Endodermal cell (in vitro differentiated cells): ENCODE measurements around the gene BBS7. TPM values are rescaled to one million over a fixed set of nuclear protein-coding genes. Genes with fewer than 3 reads are reported as not detected.

Experiments used
- DNase-seq: peaks from one replicate; pipeline ENCODE4 v3.0.0-alpha.2; 2017
- H3K27ac ChIP-seq: 2 replicates; pipeline ENCODE4 v1.5.1; 2013; ENCODE audit warnings: mild to moderate bottlenecking, low read depth, low read length, moderate library complexity
- H3K27me3 ChIP-seq: 2 replicates; pipeline ENCODE4 v1.6.1; 2013; ENCODE audit warnings: mild to moderate bottlenecking, low read length, moderate library complexity; ENCODE audit not compliant: insufficient read depth, control insufficient read depth, poor library complexity, severe bottlenecking
- H3K36me3 ChIP-seq: 2 replicates; pipeline ENCODE4 v1.7.0; 2013; ENCODE audit warnings: mild to moderate bottlenecking, low read length, moderate library complexity; ENCODE audit not compliant: control insufficient read depth, insufficient read depth
- H3K4me1 ChIP-seq: one replicate; pipeline ENCODE4 v1.7.0; 2013; ENCODE audit warnings: low read length; ENCODE audit not compliant: control insufficient read depth, insufficient read depth
- H3K4me3 ChIP-seq: 2 replicates; pipeline ENCODE4 v1.5.1; 2013; ENCODE audit warnings: mild to moderate bottlenecking, low read length, moderate library complexity
- H3K9ac ChIP-seq: 2 replicates; pipeline ENCODE4 v1.6.1; 2013; ENCODE audit warnings: mild to moderate bottlenecking, low read length, moderate library complexity; ENCODE audit not compliant: poor library complexity, severe bottlenecking; ENCODE audit errors: extremely low read depth
- H3K9me3 ChIP-seq: 2 replicates; pipeline ENCODE4 v1.6.1; 2013; ENCODE audit warnings: mild to moderate bottlenecking, low read length, moderate library complexity; ENCODE audit not compliant: control insufficient read depth
- H3K27ac Mint-ChIP-seq: 2 replicates; pipeline ENCODE4 v1.8.0; 2020; ENCODE audit warnings: mixed read lengths
- H3K27me3 Mint-ChIP-seq: 2 replicates; pipeline ENCODE4 v1.8.0; 2021; ENCODE audit warnings: mild to moderate bottlenecking, mixed read lengths; ENCODE audit not compliant: insufficient read depth
- H3K36me3 Mint-ChIP-seq: 2 replicates; pipeline ENCODE4 v1.8.0; 2020; ENCODE audit warnings: low read depth, mixed read lengths
- H3K4me1 Mint-ChIP-seq: 2 replicates; pipeline ENCODE4 v1.8.0; 2020; ENCODE audit warnings: mixed read lengths
- H3K4me3 Mint-ChIP-seq: 2 replicates; pipeline ENCODE4 v1.8.0; 2020; ENCODE audit warnings: mild to moderate bottlenecking, moderate library complexity, mixed read lengths
- H3K9me3 Mint-ChIP-seq: 2 replicates; pipeline ENCODE4 v1.8.0; 2020; ENCODE audit warnings: mild to moderate bottlenecking, mixed read lengths
- CTCF ChIP-seq: fragments of 200-600 bp; sonication (generic); conservative IDR thresholded peaks from 2 replicates; pipeline ENCODE4 v1.5.0; 2021; ENCODE audit warnings: antibody characterized with exemption, mild to moderate bottlenecking
- WGBS, 2 experiments: methylation state at CpG; one replicate each; pipeline versions ENCODE4 v1.1.5 to v1.1.7; 2013; ENCODE audit warnings: missing lambda C conversion rate in 2 of 2, mixed read lengths in 1 of 2; ENCODE audit not compliant: insufficient coverage in 1 of 2, insufficient read length in 1 of 2; 5-methylcytosine and 5-hydroxymethylcytosine counted together
- total RNA-seq, 2 donors: library from RNA; stranded (reverse); fragmentation: NEBNext Ultra II Directional in 1 of 2; extraction: Animal tissue kit (Norgen Biotek cat#: 25700) in 1 of 2; gene quantifications; 2 replicates in 1 of 2; 3 replicates in 1 of 2; pipeline ENCODE4 v1.2.1, GENCODE V29; 2021

Gene BBS7
- total RNA-seq, 2 donors from 2014 or later = 25.0 to 31.7 TPM

GRCh38 chr4:121823505-121824170, 46.6 kb downstream of the BBS7 start, which contains the start of gene CCNA2:
TSS of gene CCNA2 (minus strand) at chr4:121823883. CDS start at chr4:121823628, 255 bp downstream.
- DNase-seq = peak; percentile 99
- Mint-ChIP-seq H3K27me3 (no peaks in the 10 kb centered on the region), H3K27ac (peak within 1 kb of the TSS; percentile 91), H3K4me3 (peak within 1 kb of the TSS; percentile 96), H3K36me3 (peaks cover 22% of the 10 kb centered on the region), H3K4me1 (peaks cover 9% of the 10 kb centered on the region), H3K9me3 (no peaks in the 10 kb centered on the region)
- Histone ChIP-seq H3K27ac (peak within 1 kb of the TSS; percentile 63), H3K27me3 (no peaks in the 10 kb centered on the region), H3K36me3 (peaks cover 41% of the 10 kb centered on the region), H3K9ac (peak within 1 kb of the TSS; percentile 76), H3K4me3 (peak within 1 kb of the TSS; percentile 95), H3K9me3 (no peaks in the 10 kb centered on the region), H3K4me1 (no peaks in the 10 kb centered on the region)
- WGBS, 2 experiments = 0% methylated on average over 20 to 63 of the region's 63 CpGs
- TF ChIP-seq CTCF = no peak

- 0 to 1% methylated on average over 21 to 30 of the region's 30 CpGs for WGBS, 2 experiments
- Histone ChIP-seq H3K36me3 (peaks cover 48% of the 10 kb centered on the region), H3K27ac (peak overlapping the region; percentile 63), H3K4me3 (peak overlapping the region; percentile 95), H3K9ac (peak overlapping the region; percentile 76), H3K4me1 (no peaks in the 10 kb centered on the region), H3K9me3 (no peaks in the 10 kb centered on the region), H3K27me3 (no peaks in the 10 kb centered on the region)
- H3K27ac Mint-ChIP-seq = peak overlapping the region; percentile 91
- DNase-seq = peak; percentile 74
- H3K27me3 Mint-ChIP-seq = no peaks in the 10 kb centered on the region
- peak overlapping the region; percentile 96 for H3K4me3 Mint-ChIP-seq
- peaks cover 9% of the 10 kb centered on the region for H3K4me1 Mint-ChIP-seq
- TF ChIP-seq CTCF = peak; percentile 49
- peaks cover 29% of the 10 kb centered on the region for H3K36me3 Mint-ChIP-seq
- no peaks in the 10 kb centered on the region for H3K9me3 Mint-ChIP-seq
Measured at GRCh38 chr4:121822796-121823504, 47.3 kb downstream of the BBS7 start.

GRCh38 chr4:121822047-121822446, 48.2 kb downstream of the BBS7 start:
- H3K4me1 ChIP-seq = no peaks in the 10 kb centered on the region
- peak overlapping the region; percentile 96 for H3K4me3 Mint-ChIP-seq
- no peak for TF ChIP-seq CTCF
- H3K27ac ChIP-seq = no peak overlapping the region
- H3K27me3 ChIP-seq = no peaks in the 10 kb centered on the region
- peaks cover 9% of the 10 kb centered on the region for H3K4me1 Mint-ChIP-seq
- WGBS, 2 experiments = 84 to 88% methylated on average over 1 of the region's 1 CpG
- H3K9me3 Mint-ChIP-seq = no peaks in the 10 kb centered on the region
- H3K9ac ChIP-seq = no peak overlapping the region
- H3K4me3 ChIP-seq = peak overlapping the region; percentile 95
- no peak overlapping the region for H3K27ac Mint-ChIP-seq
- H3K36me3 Mint-ChIP-seq = peaks cover 33% of the 10 kb centered on the region
- no peaks in the 10 kb centered on the region for H3K27me3 Mint-ChIP-seq
- DNase-seq = no peak
- H3K36me3 ChIP-seq = peaks cover 50% of the 10 kb centered on the region
- no peaks in the 10 kb centered on the region for H3K9me3 ChIP-seq
